ENCODE data around the gene SOX11. TPM values are rescaled to one million over a fixed set of nuclear protein-coding genes. Genes with fewer than 3 reads are reported as not detected.

Gene SOX11
- total and polyA plus RNA-seq, 2 of the 8 experiments (the other 6 are each of a cell fraction or from before 2014, with no cell fraction given) = 9.0 to 55.6 TPM

- no peak for TF ChIP-seq NRF1 (IDR thresholded peaks at IDR 0.05; ENCODE audit: low read depth, low read length)
- no peak for TF ChIP-seq TAF7 (optimal IDR thresholded peaks at IDR 0.05; ENCODE audit: borderline replicate concordance, low read depth, low read length)
- no peak for TF ChIP-seq MAFK (IDR thresholded peaks at IDR 0.05; ENCODE audit: low read depth, low read length)
- TF ChIP-seq CEBPB (IDR thresholded peaks at IDR 0.05; ENCODE audit: low read depth, low read length) = no peak
- no peak for TF ChIP-seq EGR1 (IDR thresholded peaks at IDR 0.05; ENCODE audit: borderline replicate concordance, low read depth, low read length)
- no peak for TF ChIP-seq HDAC6 (IDR thresholded peaks at IDR 0.05; ENCODE audit: low read depth, low read length)
- TF ChIP-seq HDAC2 (IDR thresholded peaks at IDR 0.05; ENCODE audit: borderline replicate concordance in 1 of 2, low read depth in 2 of 2, low read length in 2 of 2) = no peak
Observed at GRCh38 chr2:5686536-5686935, 5.6 kb upstream of the SOX11 start (continued).
